T-cell (primary cell): ENCODE results near the gene SCAI. TPM values are rescaled to one million over a fixed set of nuclear protein-coding genes. Genes with fewer than 3 reads are reported as not detected.

Experiments
- ATAC-seq, 4 experiments: fragments of 200-7000 bp in 3 of 4; fragments of 150-1000 bp in 1 of 4; cut with Tn5 transposase; replicated peaks in 1 of 4; 1 replicate in 3 of 4; 2 replicates in 1 of 4; pipeline ENCODE4 v1.10.0; 2021; ENCODE audit warnings: moderate library complexity in 3 of 4, mild to moderate bottlenecking in 2 of 4, moderate number of reproducible peaks in 1 of 4
- CTCF ChIA-PET, 2 donors: fragments of 300-600 bp; sonication (Branson Sonifier 250); formaldehyde crosslinking; loops; one replicate each; lab custom pipeline; 2022; ENCODE audit warnings: antibody characterized with exemption in 2 of 2; lab: Charles Lee
- POLR2A ChIA-PET, 2 donors: fragments of 300-600 bp; sonication (Branson Sonifier 250); formaldehyde crosslinking; loops; one replicate each; lab custom pipeline; 2022; ENCODE audit warnings: antibody characterized with exemption in 2 of 2; lab: Charles Lee
- DNase-seq, 35 experiments: peaks; one replicate each; pipeline versions ENCODE4 v3.0.0 to v3.0.0-alpha.2; 2013 to 2023
- H3K27ac ChIP-seq: one replicate; pipeline ENCODE4 v1.5.1; 2013; ENCODE audit warnings: low read length
- H3K27me3 ChIP-seq, 2 experiments: replicated peaks in 1 of 2; 1 replicate in 1 of 2; 2 replicates in 1 of 2; pipeline versions ENCODE4 v1.6.1 to v1.7.0; 2013; ENCODE audit warnings: low read length in 1 of 2, mixed read lengths in 1 of 2; ENCODE audit not compliant: control insufficient read depth in 2 of 2, insufficient read depth in 2 of 2; ENCODE audit errors: extremely low read depth in 1 of 2
- H3K36me3 ChIP-seq, 2 donors: 1 replicate in 1 of 2; 2 replicates in 1 of 2; pipeline versions ENCODE4 v1.6.1 to v1.7.0; 2013; ENCODE audit warnings: low read length in 1 of 2; ENCODE audit not compliant: control insufficient read depth in 2 of 2, insufficient read depth in 1 of 2; ENCODE audit errors: extremely low read depth in 1 of 2
- H3K4me1 ChIP-seq, 2 experiments: 1 replicate in 1 of 2; 2 replicates in 1 of 2; pipeline versions ENCODE4 v1.6.1 to v1.7.0; 2013; ENCODE audit warnings: low read length in 2 of 2, mixed read lengths in 1 of 2; ENCODE audit not compliant: insufficient read depth in 2 of 2, control insufficient read depth in 1 of 2; ENCODE audit errors: extremely low read depth in 1 of 2
- H3K4me3 ChIP-seq, 2 donors: 1 replicate in 1 of 2; 2 replicates in 1 of 2; pipeline versions ENCODE4 v1.5.1 to v1.7.0; 2013; ENCODE audit warnings: mild to moderate bottlenecking in 2 of 2, low read length in 1 of 2, moderate library complexity in 1 of 2; ENCODE audit not compliant: control insufficient read depth in 1 of 2; ENCODE audit errors: extremely low read depth in 1 of 2
- H3K9me3 ChIP-seq: 2 replicates; pipeline ENCODE4 v1.7.0; 2013
- H3K27ac Mint-ChIP-seq, 2 donors: one replicate each; pipeline ENCODE4 v1.8.0; 2020 to 2021; ENCODE audit warnings: mild to moderate bottlenecking in 2 of 2, mixed read lengths in 2 of 2
- H3K27me3 Mint-ChIP-seq, 2 donors: one replicate each; pipeline ENCODE4 v1.8.0; 2021 to 2022; ENCODE audit warnings: mixed read lengths in 2 of 2
- H3K36me3 Mint-ChIP-seq: one replicate; pipeline ENCODE4 v1.8.0; 2021; ENCODE audit warnings: mixed read lengths
- H3K4me1 Mint-ChIP-seq, 3 donors: one replicate each; pipeline ENCODE4 v1.8.0; 2020 to 2022; ENCODE audit warnings: mixed read lengths in 3 of 3, mild to moderate bottlenecking in 1 of 3
- H3K4me3 Mint-ChIP-seq, 3 donors: one replicate each; pipeline ENCODE4 v1.8.0; 2020 to 2022; ENCODE audit warnings: mild to moderate bottlenecking in 3 of 3, mixed read lengths in 3 of 3, moderate library complexity in 3 of 3
- H3K9me3 Mint-ChIP-seq, 3 donors: one replicate each; pipeline ENCODE4 v1.8.0; 2020 to 2022; ENCODE audit warnings: mixed read lengths in 3 of 3
- WGBS: methylation state at CpG from one replicate; pipeline ENCODE4 v1.1.5; 2013; ENCODE audit warnings: missing lambda C conversion rate; ENCODE audit not compliant: insufficient coverage; 5-methylcytosine and 5-hydroxymethylcytosine counted together
- total RNA-seq, 35 experiments: library from RNA in 6 of 35; stranded (reverse) in 6 of 35; fragments of 120-200 nt in 1 of 35; gene quantifications; one replicate each; pipeline versions ENCODE4 v1.2.1 to v1.2.4 and lab custom pipeline; 2013 to 2026

The SCAI gene
- total RNA-seq, 5 donors from 2014 or later (not counting 1 experiment from before 2014, with no cell fraction given), result 11.4 to 14.3 (median 13.3) TPM

DNA sequence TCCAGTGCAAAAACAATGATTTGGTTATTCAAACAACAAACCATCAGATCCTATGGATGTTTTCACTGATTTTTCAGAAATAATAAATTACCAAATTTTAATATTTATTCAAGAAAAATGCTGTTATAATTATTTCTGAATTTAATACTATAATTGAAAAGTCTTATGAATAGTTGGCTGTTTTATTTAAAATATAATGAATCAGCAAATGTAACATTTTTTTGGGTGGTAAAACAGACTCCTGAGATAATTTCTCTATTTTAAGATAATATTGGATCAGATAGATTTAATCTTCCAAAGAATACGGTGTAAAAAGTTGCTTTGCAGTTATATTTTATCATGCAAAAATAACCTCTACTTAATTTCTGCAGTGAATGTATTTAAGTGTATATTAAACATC is 197.2 kb downstream of the SCAI start:
- Mint-ChIP-seq H3K27me3 (no peaks in the 10 kb centered on the region), H3K4me1 (peaks cover 13 to 15% (median 14%) of the 10 kb centered on the region in 3 donors), H3K4me3 (no peak overlapping the region), H3K9me3 (no peaks in the 10 kb centered on the region), H3K27ac (no peak overlapping the region), H3K36me3 (peaks cover 9% of the 10 kb centered on the region)
- H3K9me3 ChIP-seq, result no peaks in the 10 kb centered on the region
- ATAC-seq (no peak), DNase-seq (no peak)
- no peaks in the 10 kb centered on the region for H3K27me3 ChIP-seq
- H3K4me3 ChIP-seq, result no peak overlapping the region
- no peaks in the 10 kb centered on the region for H3K36me3 ChIP-seq
- ChIA-PET CTCF (no interaction called here), POLR2A (no interaction called here)
- H3K4me1 ChIP-seq, result peaks cover 6 to 8% of the 10 kb centered on the region in 2 experiments
- no CpG with 5 or more reads among the region's 1 CpG for WGBS
- no peak overlapping the region for H3K27ac ChIP-seq

DNA sequence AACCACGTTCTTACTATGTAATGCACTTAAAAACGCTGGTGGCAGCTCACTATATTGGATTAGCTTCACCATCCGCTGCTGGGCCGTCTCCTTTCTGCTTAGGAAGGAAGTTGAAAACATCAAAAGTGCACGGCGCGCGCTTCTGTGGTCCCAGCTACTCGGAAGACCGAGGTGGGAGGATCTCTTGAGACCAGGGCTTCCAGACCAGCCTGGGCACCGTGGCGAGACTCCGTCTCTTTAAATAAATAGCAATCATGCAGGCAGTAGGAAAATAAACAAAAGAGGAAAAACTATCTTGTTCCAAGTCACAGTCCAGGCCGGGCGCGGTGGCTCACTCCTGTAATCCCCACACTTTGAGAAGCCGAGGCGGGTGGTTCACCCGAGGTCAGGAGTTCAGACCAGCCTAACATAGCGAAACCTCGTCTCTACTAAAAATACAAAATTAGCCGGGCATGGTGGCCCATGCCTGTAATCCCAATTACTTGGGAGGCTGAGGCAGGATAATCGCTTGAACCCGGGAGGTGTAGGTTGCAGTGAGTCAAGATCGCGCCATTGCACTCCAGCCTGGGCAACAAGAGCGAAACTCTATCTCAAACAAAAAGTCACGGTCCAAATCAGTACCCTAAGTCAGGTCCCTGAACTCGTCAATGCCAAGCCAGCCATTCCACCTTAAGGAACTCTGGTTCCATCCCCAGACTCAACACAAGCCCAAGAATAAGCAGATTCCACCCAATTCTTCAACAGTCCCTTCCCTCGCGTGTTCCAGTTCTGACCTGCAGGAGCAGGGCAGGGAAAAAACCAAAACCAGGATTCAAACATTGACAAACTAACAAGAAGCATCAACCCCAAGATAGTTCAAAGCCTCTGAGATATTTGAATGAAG is 201.4 kb downstream of the SCAI start:
- Histone ChIP-seq H3K36me3 (peaks cover 0 to 8% of the 10 kb centered on the region in 2 donors), H3K27ac (peak overlapping the region; percentile 70), H3K9me3 (no peaks in the 10 kb centered on the region), H3K4me1 (peaks cover 11 to 15% of the 10 kb centered on the region in 2 experiments), H3K27me3 (no peaks in the 10 kb centered on the region), H3K4me3 (peak overlapping the region; percentile 88 to 95)
- peak overlapping the region; percentile 94 to 98 for H3K27ac Mint-ChIP-seq
- DNase-seq, result peak in 34 of 35 experiments; percentile 49 to 77 (median 67)
- ATAC-seq, result peak; percentile 47 to 69 (median 61)
- WGBS, result 28% methylated on average over 12 of the region's 31 CpGs
- peak overlapping the region; percentile 80 to 95 (median 92) for H3K4me3 Mint-ChIP-seq
- peaks cover 29 to 36% (median 32%) of the 10 kb centered on the region in 3 donors for H3K4me1 Mint-ChIP-seq
- no peaks in the 10 kb centered on the region for H3K9me3 Mint-ChIP-seq
- ChIA-PET POLR2A (interaction anchor here (0.6 to 1.1 kb wide), 3 partner anchors 24 to 256 kb away, joined by 3 read pairs; no protein-coding TSS in a partner anchor), CTCF (interaction anchor here in 1 of 2 donors (0.6 kb wide), 1 partner anchor 184 kb away, joined by 3 read pairs; no protein-coding TSS in a partner anchor)
- H3K36me3 Mint-ChIP-seq, result peaks cover 4% of the 10 kb centered on the region
- no peaks in the 10 kb centered on the region for H3K27me3 Mint-ChIP-seq

- under 1% methylated on average over 65 of the region's 70 CpGs for WGBS
Observed at GRCh38 chr9:124940894-124941678, 202.2 kb downstream of the SCAI start, which contains the start of gene GOLGA1. Gene GOLGA1 (minus strand): TSS chr9:124941083. CDS start chr9:124938711, 2,372 bp downstream.

GRCh38 chr9:124940521-124940893 is 202.8 kb downstream of the SCAI start:
- H3K27ac ChIP-seq, result peak overlapping the region; percentile 90
- CTCF ChIA-PET, result no interaction called here
- Mint-ChIP-seq H3K9me3 (no peaks in the 10 kb centered on the region), H3K27ac (peak overlapping the region; percentile 81 to 86), H3K4me1 (peaks cover 32 to 37% (median 36%) of the 10 kb centered on the region in 3 donors), H3K36me3 (peaks cover 12% of the 10 kb centered on the region), H3K4me3 (peak overlapping the region; percentile 80 to 95 (median 92)), H3K27me3 (no peaks in the 10 kb centered on the region)
- H3K27me3 ChIP-seq, result no peaks in the 10 kb centered on the region
- 4% methylated on average over 13 of the region's 17 CpGs for WGBS
- H3K9me3 ChIP-seq, result no peaks in the 10 kb centered on the region
- peak overlapping the region; percentile 88 to 95 for H3K4me3 ChIP-seq
- peaks cover 0 to 17% of the 10 kb centered on the region in 2 donors for H3K36me3 ChIP-seq
- peaks cover 11 to 15% of the 10 kb centered on the region in 2 experiments for H3K4me1 ChIP-seq
- peak in 2 of 4 experiments; percentile 26 for ATAC-seq
- peak in 2 of 35 experiments; percentile 2 for DNase-seq
- POLR2A ChIA-PET, result no interaction called here

More at GRCh38 chr9:124940894-124941678, 202.2 kb downstream of the SCAI start, which contains the start of gene GOLGA1:
- peak within 1 kb of the TSS; percentile 90 for H3K27ac ChIP-seq
- POLR2A ChIA-PET, result interaction anchor here (0.5 to 1.1 kb wide), 4 partner anchors 25 to 299 kb away, joined by 3 to 6 read pairs (median 3); no protein-coding TSS in a partner anchor
- H3K27me3 Mint-ChIP-seq, result no peaks in the 10 kb centered on the region
- ATAC-seq, result peak; percentile 84 to 89 (median 88)
- H3K4me3 ChIP-seq, result peak within 1 kb of the TSS; percentile 88 to 95
- H3K9me3 Mint-ChIP-seq, result no peaks in the 10 kb centered on the region
- H3K27ac Mint-ChIP-seq, result peak within 1 kb of the TSS; percentile 94 to 98
- H3K4me1 Mint-ChIP-seq, result peaks cover 31 to 36% (median 33%) of the 10 kb centered on the region in 3 donors
- CTCF ChIA-PET, result interaction anchor here in 1 of 2 donors (0.5 to 0.6 kb wide), 2 partner anchors 20 to 185 kb away, joined by 3 read pairs; no protein-coding TSS in a partner anchor
- H3K4me3 Mint-ChIP-seq, result peak within 1 kb of the TSS; percentile 80 to 95 (median 92)
- peaks cover 11 to 15% of the 10 kb centered on the region in 2 experiments for H3K4me1 ChIP-seq
- H3K36me3 ChIP-seq, result peaks cover 0 to 13% of the 10 kb centered on the region in 2 donors
- peak; percentile 86 to 96 (median 90) for DNase-seq
- H3K36me3 Mint-ChIP-seq, result peaks cover 7% of the 10 kb centered on the region
- H3K9me3 ChIP-seq, result no peaks in the 10 kb centered on the region
- no peaks in the 10 kb centered on the region for H3K27me3 ChIP-seq

DNA sequence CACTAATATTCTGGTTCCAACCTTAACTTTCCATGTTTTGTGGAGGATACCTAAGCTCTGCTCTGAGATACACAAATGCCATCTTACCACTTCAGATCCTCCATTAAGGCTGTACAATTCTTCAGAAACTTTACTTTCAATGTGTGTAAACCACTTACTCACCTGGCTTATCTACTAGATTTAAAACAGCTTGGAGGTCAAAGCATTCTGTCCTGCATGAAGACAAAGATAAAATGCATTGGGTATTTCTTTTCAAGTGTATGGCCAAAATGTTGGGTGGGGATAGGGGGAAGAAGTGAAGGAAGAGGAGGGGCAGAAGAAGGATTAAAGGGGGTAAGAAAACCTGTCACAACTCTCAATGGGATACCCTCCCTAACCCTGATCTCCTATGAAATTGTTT is 203.4 kb downstream of the SCAI start:
- no peaks in the 10 kb centered on the region for H3K9me3 ChIP-seq
- peak overlapping the region in 1 of 2 donors; percentile 95 for H3K4me3 ChIP-seq
- Mint-ChIP-seq H3K4me1 (peaks cover 32 to 37% (median 36%) of the 10 kb centered on the region in 3 donors), H3K9me3 (no peaks in the 10 kb centered on the region), H3K27me3 (no peaks in the 10 kb centered on the region), H3K4me3 (peak overlapping the region; percentile 80 to 95 (median 92)), H3K27ac (peak overlapping the region; percentile 81 to 86), H3K36me3 (peaks cover 14% of the 10 kb centered on the region)
- no peak for ATAC-seq
- POLR2A ChIA-PET, result interaction anchor here (0.6 kb wide), 2 partner anchors 42 to 175 kb away, joined by 4 to 7 read pairs; no protein-coding TSS in a partner anchor
- peak overlapping the region; percentile 90 for H3K27ac ChIP-seq
- peaks cover 0 to 17% of the 10 kb centered on the region in 2 donors for H3K36me3 ChIP-seq
- no peak for DNase-seq
- no peaks in the 10 kb centered on the region for H3K27me3 ChIP-seq
- CTCF ChIA-PET, result no interaction called here
- peaks cover 11 to 15% of the 10 kb centered on the region in 2 experiments for H3K4me1 ChIP-seq
